Lung (tissue), 12 donors: ENCODE measurements around the gene GPR137B. TPM values are rescaled to one million over a fixed set of nuclear protein-coding genes. Genes with fewer than 3 reads are reported as not detected.

Experiments
- ATAC-seq: fragments of 200-7000 bp; cut with Tn5 transposase; one replicate; pipeline ENCODE4 v1.9.1; 2020; ENCODE audit warnings: moderate number of reproducible peaks; ENCODE audit not compliant: insufficient read depth, low FRiP score
- DNase-seq, 3 donors: peaks; one replicate each; pipeline ENCODE4 v3.0.0-alpha.2; 2013 to 2017
- H3K27ac ChIP-seq, 2 donors: one replicate each; pipeline ENCODE4 v1.5.1; 2013; ENCODE audit warnings: mild to moderate bottlenecking in 2 of 2, moderate library complexity in 2 of 2, control low read depth in 1 of 2, inconsistent platforms in 1 of 2, low read depth in 1 of 2, low read length in 1 of 2
- H3K27me3 ChIP-seq, 3 donors: one replicate each; pipeline ENCODE4 v1.5.1; 2013; ENCODE audit warnings: low read length in 2 of 3; ENCODE audit not compliant: control insufficient read depth in 3 of 3, insufficient read depth in 3 of 3
- H3K36me3 ChIP-seq, 4 donors: one replicate each; pipeline ENCODE4 v1.5.1; 2013; ENCODE audit warnings: low read length in 4 of 4, mild to moderate bottlenecking in 1 of 4, moderate library complexity in 1 of 4; ENCODE audit not compliant: control insufficient read depth in 4 of 4, insufficient read depth in 4 of 4
- H3K4me1 ChIP-seq, 5 donors: one replicate each; pipeline ENCODE4 v1.5.1; 2013; ENCODE audit warnings: low read length in 5 of 5, mild to moderate bottlenecking in 2 of 5, moderate library complexity in 1 of 5; ENCODE audit not compliant: control insufficient read depth in 5 of 5, insufficient read depth in 5 of 5
- H3K4me3 ChIP-seq: one replicate; pipeline ENCODE4 v1.5.1; 2013; ENCODE audit warnings: mild to moderate bottlenecking, control low read depth, moderate library complexity
- H3K9ac ChIP-seq, 2 donors: one replicate each; pipeline ENCODE4 v1.5.1; 2013; ENCODE audit warnings: low read length in 2 of 2, control low read depth in 1 of 2; ENCODE audit not compliant: insufficient read depth in 1 of 2
- H3K9me3 ChIP-seq, 4 donors: one replicate each; pipeline ENCODE4 v1.5.1; 2013; ENCODE audit warnings: low read length in 3 of 4, mild to moderate bottlenecking in 1 of 4, moderate library complexity in 1 of 4; ENCODE audit not compliant: control insufficient read depth in 4 of 4, insufficient read depth in 3 of 4
- WGBS, 2 donors: extraction: QIAGEN DNeasy Blood & Tissue Kit; methylation state at CpG; one replicate each; pipeline ENCODE4 v1.1.7; 2013; 5-methylcytosine and 5-hydroxymethylcytosine counted together
- polyA plus RNA-seq, 2 donors: library from polyadenylated mRNA; stranded (reverse); fragments of 200-250 nt; gene quantifications; one replicate each; pipeline ENCODE4 v1.2.1, GENCODE V29; 2013
- total RNA-seq, 2 donors: library from RNA; depleted of rRNA in 1 of 2; stranded (reverse); fragments of >200 nt in 1 of 2; gene quantifications; one replicate each; pipeline ENCODE4 v1.2.1, GENCODE V29; 2014 to 2021
- TF ChIP-seq, protein P1 (sequence below): IDR thresholded peaks from 2 replicates; pipeline ENCODE4 v1.5.1; 2012; ENCODE audit warnings: mild to moderate bottlenecking; ENCODE audit errors: control extremely low read depth, extremely low read depth
- donor health status: control.
- donor health status: control.
- donor health status: Bipolar disorder and iron deficiency.
- donor health status: healthy.
- donor health status: DM: yes; HTN: yes; CAD: no.

Gene GPR137B
- total and polyA plus RNA-seq, 4 donors = 7.0 to 31.0 (median 19.1) TPM

GRCh38 chr1:236220473-236220872, 78.1 kb downstream of the GPR137B start:
- H3K9me3 ChIP-seq = no peaks in the 10 kb centered on the region
- no peak overlapping the region for H3K9ac ChIP-seq
- no peaks in the 10 kb centered on the region for H3K4me1 ChIP-seq
- TF ChIP-seq, protein P1, sequence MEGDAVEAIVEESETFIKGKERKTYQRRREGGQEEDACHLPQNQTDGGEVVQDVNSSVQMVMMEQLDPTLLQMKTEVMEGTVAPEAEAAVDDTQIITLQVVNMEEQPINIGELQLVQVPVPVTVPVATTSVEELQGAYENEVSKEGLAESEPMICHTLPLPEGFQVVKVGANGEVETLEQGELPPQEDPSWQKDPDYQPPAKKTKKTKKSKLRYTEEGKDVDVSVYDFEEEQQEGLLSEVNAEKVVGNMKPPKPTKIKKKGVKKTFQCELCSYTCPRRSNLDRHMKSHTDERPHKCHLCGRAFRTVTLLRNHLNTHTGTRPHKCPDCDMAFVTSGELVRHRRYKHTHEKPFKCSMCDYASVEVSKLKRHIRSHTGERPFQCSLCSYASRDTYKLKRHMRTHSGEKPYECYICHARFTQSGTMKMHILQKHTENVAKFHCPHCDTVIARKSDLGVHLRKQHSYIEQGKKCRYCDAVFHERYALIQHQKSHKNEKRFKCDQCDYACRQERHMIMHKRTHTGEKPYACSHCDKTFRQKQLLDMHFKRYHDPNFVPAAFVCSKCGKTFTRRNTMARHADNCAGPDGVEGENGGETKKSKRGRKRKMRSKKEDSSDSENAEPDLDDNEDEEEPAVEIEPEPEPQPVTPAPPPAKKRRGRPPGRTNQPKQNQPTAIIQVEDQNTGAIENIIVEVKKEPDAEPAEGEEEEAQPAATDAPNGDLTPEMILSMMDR = no peak
- DNase-seq = no peak
- no peak for ATAC-seq
- WGBS, 2 donors = 94 to 98% methylated on average over 1 of the region's 1 CpG
- H3K4me3 ChIP-seq = no peak overlapping the region
- no peaks in the 10 kb centered on the region for H3K27me3 ChIP-seq
- H3K36me3 ChIP-seq = peaks cover 0 to 6% (median under 1%) of the 10 kb centered on the region in 4 donors
- H3K27ac ChIP-seq = no peak overlapping the region

- Histone ChIP-seq H3K36me3 (peaks cover 0 to 9% (median 1%) of the 10 kb centered on the region in 4 donors), H3K9me3 (no peaks in the 10 kb centered on the region), H3K4me3 (no peak overlapping the region), H3K9ac (no peak overlapping the region), H3K27me3 (no peaks in the 10 kb centered on the region), H3K27ac (no peak overlapping the region), H3K4me1 (no peaks in the 10 kb centered on the region)
- DNase-seq = no peak
- 97 to 98% methylated on average over 1 of the region's 1 CpG for WGBS, 2 donors
- ATAC-seq = no peak
- TF ChIP-seq, protein P1 = no peak
These were observed 80.3 kb downstream of the GPR137B start for GRCh38 chr1:236222632-236223031.

- no peak overlapping the region for H3K27ac ChIP-seq
- H3K36me3 ChIP-seq = peaks cover 0 to 13% (median 2%) of the 10 kb centered on the region in 4 donors
- DNase-seq = no peak
- H3K27me3 ChIP-seq = no peaks in the 10 kb centered on the region
- H3K4me1 ChIP-seq = no peaks in the 10 kb centered on the region
- H3K4me3 ChIP-seq = no peak overlapping the region
- no peak for ATAC-seq
- H3K9me3 ChIP-seq = no peaks in the 10 kb centered on the region
- WGBS, 2 donors = 38 to 70% methylated on average over 4 of the region's 4 CpGs
- H3K9ac ChIP-seq = no peak overlapping the region
- TF ChIP-seq, protein P1 = no peak
These were observed 86.1 kb downstream of the GPR137B start for GRCh38 chr1:236228411-236228810.

GRCh38 chr1:236235116-236235515, 92.8 kb downstream of the GPR137B start:
- no peak overlapping the region for H3K27ac ChIP-seq
- H3K4me3 ChIP-seq = no peak overlapping the region
- WGBS, 2 donors = 97% methylated on average over 3 of the region's 3 CpGs
- H3K9me3 ChIP-seq = no peaks in the 10 kb centered on the region
- no peak overlapping the region for H3K9ac ChIP-seq
- ATAC-seq (no peak), DNase-seq (no peak)
- H3K36me3 ChIP-seq = peaks cover 0 to 6% (median 2%) of the 10 kb centered on the region in 4 donors
- H3K4me1 ChIP-seq = no peaks in the 10 kb centered on the region
- H3K27me3 ChIP-seq = no peaks in the 10 kb centered on the region
- TF ChIP-seq, protein P1 = no peak
